Esophagus mucosa (tissue), 1 donor: ENCODE results near the gene SURF2. TPM values are rescaled to one million over a fixed set of nuclear protein-coding genes. Genes with fewer than 3 reads are reported as not detected.
"Not testable (repeated sequence)": the region's sequence is repeated elsewhere in the genome, so short reads cannot be mapped to it uniquely, and the experiment has no call there.

Experiments
- ATAC-seq: fragments of 200-7000 bp; cut with Tn5 transposase; one replicate; pipeline ENCODE4 v1.9.1; 2020
- total RNA-seq: library from RNA; stranded (reverse); gene quantifications from one replicate; pipeline ENCODE4 v1.2.4, GENCODE V29; 2023
- donor health status: DM: yes; HTN: yes; CAD: no.

The SURF2 gene
- total RNA-seq = 25.6 TPM

DNA sequence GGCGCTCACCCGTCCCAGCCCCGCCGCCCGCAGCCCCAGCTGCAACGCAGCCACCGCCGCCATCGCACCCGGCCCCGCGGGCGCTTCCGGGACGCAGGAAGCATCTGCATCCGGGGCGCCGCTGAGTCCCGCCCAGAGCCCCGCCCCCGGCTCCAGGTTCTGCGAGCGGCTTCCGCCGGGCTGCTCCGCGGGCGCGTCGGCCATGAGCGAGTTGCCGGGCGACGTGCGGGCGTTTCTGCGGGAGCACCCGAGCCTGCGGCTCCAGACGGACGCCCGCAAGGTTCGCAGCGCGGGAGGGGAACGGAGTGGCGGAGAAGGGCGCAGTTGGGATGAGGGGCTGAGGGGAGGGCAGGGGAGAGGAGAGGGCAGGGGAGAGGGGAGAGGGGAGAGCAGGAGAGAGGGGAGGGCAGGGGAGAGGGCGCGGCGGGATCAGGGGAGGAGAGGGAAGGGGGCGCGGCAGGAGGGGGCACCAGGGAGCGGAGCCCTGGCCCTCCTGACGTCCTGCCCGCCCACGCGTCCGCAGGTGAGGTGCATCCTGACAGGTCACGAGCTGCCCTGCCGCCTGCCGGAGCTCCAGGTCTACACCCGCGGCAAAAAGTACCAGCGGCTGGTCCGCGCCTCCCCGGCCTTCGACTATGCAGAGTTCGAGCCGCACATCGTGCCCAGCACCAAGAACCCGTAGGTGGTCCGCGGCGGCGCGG lies at the start of gene SURF2, which contains the start of gene SURF1:
Gene SURF2, plus strand, starts transcription at position 160 of the 701 bp plus-strand sequence. Its CDS starts 43 bp downstream, at position 203.
Gene SURF1, minus strand, starts transcription at position 97 of the 701 bp plus-strand sequence. Its CDS starts 34 bp downstream, at position 63.
- ATAC-seq = peak; percentile 80

DNA sequence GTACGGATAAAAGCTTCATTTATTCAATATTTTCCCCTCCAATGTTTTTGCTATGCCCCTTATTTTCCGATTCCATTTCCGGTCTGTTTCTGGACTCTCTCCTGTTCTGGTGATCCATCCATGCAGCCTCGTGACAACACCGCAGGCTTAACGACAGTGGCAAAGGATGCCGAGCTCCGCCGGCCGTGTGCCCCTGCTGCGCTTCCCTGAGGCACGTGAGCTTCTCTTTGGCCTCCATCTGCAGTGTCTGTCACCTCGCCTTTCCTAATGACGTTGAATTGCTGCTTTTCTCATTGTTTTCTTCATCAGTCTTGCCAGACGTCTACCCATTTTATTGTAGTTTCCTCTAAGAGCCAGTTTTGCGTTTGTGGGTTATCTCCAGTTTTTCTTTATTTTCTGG lies 49.0 kb upstream of the SURF2 start:
- ATAC-seq = no peak

DNA sequence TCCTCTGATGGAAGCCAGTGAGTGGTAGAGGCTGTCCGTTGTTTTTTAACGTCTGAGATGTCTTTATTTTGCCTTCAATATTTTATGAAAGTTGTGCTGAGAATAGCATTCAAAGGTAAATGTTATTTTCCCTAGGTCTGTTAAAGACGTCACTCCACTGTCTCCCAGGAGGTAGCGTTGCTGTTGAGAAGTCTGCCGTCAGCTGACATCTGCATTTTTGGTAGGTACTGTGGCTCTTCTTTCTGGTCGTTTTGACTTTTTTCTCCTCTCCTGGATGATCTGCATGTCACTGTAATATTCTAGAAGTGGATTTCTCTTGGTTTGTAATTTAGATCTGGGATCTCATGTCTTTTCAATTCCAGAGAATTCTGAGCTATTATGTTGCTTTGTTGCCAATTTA lies 46.7 kb upstream of the SURF2 start:
- no peak for ATAC-seq

DNA sequence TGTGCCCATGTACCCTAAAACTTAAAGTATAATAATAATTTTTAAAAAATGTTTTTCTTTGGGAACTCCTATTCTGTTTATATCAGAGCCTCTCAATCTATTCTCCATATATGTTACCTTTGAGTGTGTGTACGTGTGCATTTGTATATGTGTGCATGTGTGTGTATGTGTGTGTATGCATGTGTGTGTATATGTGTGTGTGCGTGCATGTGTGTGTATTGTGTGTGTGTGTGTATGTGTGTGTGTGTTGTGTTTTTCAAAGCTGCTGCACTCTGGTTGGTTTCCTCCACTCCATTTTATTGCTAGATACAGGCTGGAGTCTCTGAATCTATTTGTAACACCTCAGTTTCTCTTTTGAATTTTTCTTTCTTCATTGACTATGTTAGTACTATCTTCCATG lies 40.4 kb upstream of the SURF2 start:
- no peak for ATAC-seq

DNA sequence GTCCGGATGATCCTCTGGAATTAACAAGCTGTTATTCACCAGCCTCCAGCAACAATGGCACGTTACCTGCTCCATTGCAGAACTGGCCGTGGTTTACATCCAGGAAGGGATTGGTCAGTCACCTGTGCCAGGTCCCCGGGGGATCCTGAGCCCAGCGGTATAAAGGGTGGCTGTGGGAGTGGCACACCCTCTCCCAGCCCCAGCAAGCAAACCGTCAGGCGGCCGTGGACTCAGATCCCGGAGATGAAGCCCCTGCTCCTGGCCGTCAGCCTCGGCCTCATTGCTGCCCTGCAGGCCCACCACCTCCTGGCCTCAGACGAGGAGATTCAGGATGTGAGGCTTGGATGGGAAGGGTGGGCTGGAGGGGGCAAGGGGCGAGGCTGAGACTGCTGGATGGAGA lies 38.8 kb upstream of the SURF2 start:
- not testable (repeated sequence) for ATAC-seq

DNA sequence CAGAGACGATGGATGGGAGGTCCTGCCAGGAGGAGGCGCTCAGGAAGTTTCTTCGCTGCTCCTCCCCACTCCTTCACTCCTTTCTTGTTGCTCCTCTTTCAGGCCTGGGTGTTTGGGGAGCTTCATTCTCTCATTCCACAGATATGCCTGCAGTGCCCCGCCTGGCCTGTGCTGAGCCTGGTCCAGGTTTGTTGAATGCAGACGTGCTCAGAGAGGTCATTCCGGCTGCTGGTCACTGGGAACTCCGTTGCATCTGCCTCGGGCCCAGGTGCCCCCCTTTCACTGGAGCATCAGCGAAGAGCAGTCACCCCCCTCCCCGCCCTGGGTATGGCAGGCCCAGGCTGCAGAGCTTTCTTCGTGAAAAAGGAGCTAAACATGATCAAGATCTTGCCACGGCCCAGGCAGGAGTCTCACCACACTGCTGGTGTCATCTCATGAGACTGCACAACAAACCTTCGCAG lies 35.9 kb upstream of the SURF2 start:
- no peak for ATAC-seq

DNA sequence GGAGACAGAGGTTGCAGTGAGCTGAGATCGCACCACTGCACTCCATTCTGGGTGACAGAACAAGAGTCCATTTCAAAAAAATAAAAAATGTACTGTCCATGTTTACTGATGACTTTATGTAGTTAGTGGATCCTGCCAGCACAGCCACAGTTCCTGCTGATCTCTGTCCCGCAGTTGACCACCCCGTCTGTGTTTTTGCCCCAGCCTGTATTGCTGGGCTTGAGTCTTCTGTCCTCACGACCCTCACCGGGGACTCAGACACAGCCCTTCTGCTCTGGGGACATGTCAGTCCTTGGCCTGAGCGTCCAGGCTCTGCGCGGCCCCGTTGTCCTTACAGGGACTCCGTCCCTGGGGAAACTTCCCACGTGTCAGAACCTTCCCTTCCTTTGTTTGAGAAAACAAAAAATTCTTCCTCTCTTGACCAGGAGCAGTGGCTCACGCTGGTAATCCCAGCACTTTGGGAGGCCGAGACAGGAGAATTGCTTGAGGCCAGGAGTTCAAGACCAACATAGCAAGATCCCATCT lies 34.9 kb upstream of the SURF2 start:
- no peak for ATAC-seq

DNA sequence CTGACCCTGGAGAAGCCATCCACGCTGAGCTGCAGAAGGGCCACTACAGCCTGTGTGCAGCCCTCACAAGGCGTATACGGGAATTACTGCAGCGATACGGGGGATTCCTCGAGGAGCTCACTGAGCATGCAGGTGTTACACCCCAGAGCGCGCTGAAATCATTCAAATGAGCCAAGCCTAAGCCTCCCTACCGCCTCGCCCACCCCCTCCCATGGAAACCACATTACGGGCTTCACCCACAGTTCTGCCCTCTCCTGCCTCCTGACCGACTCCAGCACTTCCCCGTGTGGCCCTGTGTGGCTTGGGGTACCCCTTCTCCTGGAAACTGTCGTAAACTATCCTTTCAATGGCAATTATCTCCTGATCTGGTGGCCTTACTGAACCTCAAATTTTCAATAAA lies 33.6 kb upstream of the SURF2 start:
- no peak for ATAC-seq

DNA sequence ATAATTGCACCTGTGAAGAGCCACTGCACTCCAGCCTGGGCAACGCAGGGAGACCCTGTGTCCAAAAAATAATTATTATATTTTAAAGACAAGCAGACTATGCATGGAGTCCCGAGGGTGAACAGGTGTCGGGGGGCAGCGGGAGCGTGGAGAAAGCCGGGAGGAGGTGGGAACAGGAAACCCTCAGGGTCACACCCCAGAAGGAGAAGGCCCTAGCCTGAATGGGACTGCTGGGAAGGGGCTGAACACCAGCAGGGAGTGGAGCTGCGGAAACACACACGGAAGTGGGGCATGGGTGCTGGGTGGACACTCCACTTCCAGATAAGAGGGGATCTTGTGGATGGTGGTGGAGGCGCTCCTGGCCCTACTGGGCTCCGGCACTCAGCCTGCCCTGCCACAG lies 33.1 kb upstream of the SURF2 start:
- ATAC-seq = no peak

DNA sequence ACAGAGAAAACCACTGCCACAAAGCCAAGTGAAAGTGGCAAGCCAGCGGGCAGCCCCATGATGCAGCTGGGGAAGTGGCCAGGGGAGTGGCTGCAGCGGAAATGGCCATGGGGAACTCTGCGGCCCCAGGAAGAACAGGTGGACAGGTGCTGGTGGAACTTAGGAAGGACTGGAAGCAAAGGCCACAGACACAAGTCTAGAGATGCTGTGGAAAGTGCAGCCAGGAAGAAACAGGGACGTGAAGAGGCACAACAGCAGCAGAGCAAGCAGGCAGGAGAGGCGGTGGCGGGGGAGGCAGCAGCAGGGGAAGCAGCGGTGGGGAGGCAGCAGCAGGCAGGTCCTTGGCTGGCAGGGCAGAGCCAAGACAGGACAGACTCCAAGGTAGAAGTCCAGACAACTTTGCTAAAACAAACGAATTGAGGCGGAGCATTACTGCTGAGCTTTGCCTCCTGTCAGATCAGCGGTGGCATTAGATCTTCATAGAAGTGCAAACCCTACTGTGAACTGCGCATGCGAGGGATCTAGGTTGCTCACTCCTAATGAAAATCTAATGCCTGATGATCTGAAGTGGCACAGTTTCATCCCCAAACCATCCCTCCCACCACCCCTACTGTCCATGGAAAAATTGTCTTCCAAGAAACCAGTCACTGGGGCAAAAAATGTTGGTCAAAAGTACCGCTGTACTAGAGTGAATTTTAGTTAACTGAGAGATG lies 32.2 kb upstream of the SURF2 start:
- no peak for ATAC-seq

DNA sequence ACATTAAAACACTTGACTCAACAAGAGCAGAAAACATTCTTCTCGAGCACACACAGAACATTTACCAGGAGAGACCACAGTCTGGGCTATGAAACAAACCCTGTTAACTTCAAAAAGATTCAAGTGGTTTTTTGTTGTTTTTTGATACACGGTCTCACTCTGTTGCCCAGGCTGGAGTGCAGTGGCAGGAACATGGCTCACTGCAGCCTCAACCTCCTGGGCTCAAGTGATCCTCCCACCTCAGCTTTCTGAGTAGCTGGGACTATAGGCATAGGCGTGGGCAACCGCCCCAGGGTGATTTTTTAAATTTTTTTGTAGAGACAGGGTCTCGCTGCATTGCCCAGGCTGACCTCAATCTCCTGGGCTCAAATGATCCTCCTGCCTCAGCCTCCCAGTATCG lies 29.3 kb upstream of the SURF2 start:
- not testable (repeated sequence) for ATAC-seq

DNA sequence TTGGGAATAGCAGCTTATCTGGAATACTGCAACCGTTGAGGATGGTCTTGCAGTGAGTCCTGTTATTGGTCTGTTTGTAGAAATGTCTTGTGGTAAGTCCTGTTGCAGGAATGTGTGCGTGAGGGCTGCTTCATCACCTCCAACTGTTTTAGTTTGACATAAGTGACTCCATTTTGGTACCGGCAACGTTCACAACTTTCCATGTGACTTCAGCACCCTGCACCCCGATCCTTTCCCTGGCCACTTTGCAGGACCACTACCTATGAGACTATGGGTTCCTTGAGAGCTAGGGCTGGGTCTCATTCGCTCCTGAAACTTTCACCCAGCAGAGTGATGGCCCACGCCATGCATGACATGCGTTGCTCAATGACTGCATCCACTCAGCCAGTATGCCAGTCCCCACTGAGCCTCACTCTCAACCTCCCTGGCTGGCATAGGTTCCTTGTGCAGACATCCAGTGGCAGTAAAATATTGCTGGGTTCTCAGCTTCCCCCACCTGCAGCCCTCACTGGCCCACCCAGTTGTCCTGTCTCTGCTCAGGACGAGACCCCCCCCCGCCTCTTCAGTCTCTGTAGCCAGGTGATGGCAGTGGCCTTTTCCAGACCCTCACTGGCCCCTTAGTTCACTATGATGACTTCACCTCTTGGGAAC lies 28.4 kb upstream of the SURF2 start:
- ATAC-seq = peak; percentile 11

DNA sequence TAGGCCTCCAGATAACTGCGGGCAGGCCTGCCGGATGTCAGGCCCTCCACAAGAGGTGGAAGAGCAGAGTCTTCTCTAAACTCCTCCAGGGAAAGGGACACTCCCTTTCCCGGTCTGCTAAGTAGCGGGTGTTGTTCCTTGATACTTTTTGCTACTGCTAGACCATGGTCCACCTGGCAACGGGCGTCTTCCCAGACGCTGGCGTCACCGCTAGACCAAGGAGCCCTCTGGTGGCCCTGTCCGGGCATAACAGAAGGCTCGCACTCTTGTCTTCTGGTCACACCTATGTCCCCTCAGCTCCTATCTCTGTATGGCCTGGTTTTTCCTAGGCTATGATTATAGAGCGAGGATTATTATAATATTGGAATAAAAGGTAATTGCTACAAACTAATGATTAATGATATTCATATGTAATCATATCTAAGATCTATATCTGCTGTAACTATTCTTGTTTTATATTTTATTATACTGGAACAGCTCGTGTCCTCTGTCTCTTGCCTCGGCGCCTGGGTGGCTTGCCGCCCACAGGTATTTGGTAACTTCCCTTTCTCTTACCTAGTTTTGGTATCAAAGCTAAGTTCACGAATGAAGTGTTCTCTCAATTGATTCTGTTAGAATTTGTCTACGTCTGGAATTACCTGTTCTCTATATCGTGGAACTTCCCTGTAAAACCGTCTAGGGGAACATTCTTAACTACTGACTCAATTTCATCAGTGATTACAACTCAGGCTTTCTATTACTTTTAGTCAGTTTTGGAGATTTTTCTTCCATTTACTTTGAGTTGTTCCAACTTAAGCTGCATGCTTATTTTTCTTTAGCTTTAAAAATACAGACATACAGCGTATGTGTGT lies 26.8 kb upstream of the SURF2 start:
- not testable (repeated sequence) for ATAC-seq

DNA sequence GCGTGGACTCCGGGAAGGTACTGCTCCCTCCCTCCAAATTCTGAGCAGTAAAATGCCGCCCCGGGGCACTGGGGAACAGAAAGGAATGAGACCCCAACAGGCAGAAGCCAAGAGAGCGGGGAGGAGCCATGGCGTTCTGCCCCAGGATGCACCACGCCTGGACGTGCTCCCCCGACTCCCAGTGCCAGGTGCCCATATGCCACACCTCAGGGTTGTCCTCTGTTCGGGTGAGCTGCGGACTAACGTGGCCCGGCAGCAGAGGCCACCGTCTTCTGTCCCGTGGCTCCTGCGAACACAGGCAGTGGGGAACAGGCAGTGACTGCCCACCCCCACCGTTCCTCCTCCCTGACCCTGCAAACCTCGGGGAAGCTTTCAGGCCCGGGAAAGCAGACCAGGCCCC lies 25.1 kb upstream of the SURF2 start:
- no peak for ATAC-seq

DNA sequence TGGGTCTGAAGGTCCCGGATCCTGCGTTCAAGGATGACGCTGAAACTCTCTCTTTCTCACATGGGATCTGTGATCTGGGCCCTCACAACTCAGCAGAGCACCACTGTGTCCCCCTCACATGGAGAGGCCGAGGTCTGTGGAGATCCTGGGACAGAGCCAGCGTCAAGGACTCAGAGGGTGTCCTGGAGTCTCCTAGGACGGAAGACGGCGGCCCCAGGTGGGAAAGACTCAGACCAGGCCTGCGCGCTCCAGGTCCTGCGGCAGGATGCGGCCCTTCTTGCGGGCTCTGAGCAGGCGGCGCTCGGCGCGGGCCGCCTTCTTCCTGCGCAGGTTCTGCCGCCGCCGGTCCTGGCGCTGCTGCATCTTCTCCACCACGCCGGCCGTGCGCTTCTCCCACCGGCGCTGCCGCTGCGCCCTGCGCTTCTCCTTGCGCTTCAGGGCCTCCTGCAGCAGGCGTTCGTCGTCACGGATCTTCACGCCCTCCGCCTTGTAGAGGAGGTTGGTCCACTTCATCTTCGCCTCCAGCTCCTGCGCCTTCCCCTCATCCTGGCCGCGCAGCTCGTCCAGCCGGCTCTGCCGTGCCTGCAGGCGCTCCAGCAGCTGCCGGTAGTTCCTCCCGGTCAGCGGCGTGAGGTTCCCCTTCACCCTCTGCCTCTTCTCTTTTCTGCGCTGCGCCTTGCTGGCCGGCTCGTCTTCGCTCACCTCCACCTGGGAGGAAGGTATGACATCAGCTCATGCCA lies 24.5 kb upstream of the SURF2 start:
- no peak for ATAC-seq

DNA sequence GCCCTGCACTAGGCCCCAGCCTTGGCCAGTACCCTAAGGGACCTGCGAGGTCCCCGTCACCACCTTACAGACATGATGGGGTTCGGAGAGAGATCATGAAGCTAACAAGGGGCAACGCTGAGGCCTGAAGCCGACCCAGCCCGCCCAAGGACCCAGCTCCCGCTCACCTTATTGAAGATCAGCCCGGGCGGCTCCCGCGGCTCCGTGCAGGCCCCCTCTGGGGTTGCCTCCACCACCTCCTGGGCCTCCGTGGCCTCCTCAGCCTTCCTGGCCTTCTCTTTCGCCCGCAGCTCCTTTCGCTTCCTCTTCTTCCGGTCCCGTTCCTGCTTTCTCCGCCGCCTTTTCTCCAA lies 24.0 kb upstream of the SURF2 start:
- no peak for ATAC-seq

DNA sequence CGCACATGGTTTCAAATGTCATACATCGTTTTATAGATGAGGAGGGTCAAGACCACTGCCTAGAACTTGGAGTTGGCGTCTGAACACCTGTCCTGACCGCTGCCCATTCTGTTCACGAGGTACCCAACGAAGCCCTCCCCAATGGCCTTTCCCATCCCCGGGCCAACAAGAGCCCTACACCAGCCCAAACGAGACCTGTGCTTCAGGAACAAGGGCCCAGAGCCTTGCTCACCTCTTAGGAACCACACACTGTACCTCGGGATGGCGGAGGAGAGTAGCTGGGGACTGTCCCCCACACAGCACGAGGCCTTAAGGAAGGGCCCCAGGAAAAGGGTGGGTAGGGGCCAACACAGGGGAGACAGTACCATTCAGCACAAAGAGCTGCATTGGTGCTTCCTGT lies 23.3 kb upstream of the SURF2 start:
- no peak for ATAC-seq

DNA sequence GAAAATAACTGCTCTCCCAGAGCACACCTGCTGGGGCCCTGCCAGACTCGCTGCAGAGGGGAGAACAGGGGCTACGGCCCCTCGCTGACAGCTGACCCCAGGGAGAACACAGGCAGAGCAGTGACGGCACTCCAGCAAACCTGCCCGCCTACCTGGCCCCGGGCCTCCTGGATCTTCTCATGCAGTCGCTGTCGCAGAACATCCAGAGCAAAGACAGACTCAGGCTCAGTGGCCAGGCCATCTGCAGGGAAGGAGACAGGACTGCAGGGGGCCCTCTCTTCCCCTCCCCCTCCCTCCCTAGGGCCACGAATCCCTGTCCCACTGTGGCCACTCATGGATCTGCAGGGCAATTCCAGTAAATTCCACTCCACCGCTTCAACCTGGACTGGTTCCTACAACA lies 22.8 kb upstream of the SURF2 start:
- ATAC-seq = no peak

DNA sequence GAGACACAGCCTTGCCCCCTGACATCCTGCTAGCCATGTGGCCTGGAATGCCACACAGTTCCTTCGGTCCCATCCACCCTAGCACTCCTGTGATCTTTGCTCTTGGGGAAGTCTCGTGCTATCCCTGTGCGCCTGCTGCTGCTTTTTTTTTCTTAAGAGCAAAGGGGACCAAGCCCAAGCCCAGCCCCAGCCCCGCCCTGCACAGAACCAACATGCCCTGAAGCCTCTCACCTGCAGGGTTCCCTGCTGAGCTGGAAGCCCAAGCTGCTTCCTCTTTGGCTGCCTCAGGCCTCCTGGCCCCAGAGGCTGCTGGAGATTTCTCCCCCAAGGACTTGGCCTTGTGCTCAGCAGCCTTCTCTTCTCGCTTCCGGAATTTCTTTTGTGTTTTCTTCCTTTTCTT lies 22.2 kb upstream of the SURF2 start:
- ATAC-seq = peak; percentile 23

DNA sequence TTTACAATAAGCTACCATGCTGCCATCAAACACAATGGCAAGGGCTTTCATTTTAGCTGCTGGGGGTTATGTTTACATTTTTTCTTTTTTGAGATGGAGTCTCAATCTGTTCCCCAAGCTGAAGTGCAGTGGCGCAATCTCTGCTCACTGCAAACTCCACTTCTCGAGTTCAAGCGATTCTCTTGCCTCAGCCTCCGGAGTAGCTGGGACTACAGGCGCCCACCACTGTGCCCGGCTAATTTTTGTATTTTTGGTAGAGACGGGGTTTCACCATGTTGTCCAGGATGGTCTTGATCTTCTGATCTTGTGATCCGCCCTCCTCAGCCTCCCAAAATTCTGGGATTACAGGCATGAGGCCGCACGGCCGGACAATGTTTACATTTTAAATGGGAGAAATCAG lies 21.5 kb upstream of the SURF2 start:
- not testable (repeated sequence) for ATAC-seq

DNA sequence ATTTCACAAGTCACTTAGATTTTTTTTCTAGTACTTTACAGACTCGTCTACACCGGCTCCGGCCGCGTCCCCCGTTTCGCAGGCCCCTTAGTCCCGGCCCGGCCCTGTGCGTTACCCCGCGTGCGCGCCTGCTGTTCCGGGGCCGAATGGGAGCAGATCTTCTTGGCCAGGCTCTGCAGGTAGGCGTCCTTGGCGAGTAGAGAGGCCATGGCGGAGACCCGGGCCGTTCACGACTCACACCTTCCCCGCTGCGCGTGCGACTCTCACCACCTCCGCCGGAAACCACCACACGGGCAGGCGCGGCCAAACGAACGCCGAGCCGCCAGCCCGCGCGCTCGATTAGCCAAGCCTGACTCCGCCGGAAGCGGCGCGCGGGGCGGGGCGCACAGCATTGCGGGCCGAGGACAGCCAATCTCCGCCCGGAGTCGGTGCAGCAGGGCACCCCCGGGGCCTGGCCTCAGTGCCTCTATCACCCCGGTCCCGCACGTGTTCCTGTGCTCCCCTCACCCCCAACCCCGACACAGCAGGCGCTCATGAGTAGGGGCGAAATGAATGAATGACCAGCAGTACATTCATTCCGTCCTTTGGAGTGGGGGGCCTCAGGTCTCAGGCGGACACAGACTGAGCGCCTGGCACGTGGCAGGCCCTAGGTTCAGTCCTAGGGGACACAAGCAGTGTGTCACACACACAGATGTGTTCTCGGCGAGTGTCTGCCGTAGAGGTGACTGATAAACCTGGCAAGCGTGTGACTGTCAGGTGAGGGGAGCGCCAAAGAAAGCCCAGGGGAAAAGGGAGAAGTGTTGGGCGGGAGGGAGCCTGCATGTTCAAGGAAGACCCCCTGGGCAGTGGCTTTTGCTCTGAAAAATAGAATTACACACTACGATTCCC lies 20.2 kb upstream of the SURF2 start, which contains the start of gene SURF6:
Gene SURF6, minus strand, starts transcription at position 265 of the 888 bp plus-strand sequence. Its CDS starts 56 bp downstream, at position 209.
- peak; percentile 92 for ATAC-seq
